GM19468 (cell line): ENCODE data around the gene VRK3.
A peak's percentile ranks its signal among the peaks of the same experiment; 100 is the strongest.

Experiments
- ATAC-seq: cut with Tn5 transposase; IDR thresholded peaks from one replicate; pipeline ENCODE4 v1.9.1; 2021; ENCODE audit warnings: mild to moderate bottlenecking, moderate library complexity, moderate number of reproducible peaks; ENCODE audit not compliant: unreplicated experiment; ENCODE audit errors: extremely low read depth

The VRK3 gene

GRCh38 chr19:50030937-50031336 lies 5.8 kb upstream of the VRK3 start:
- no peak for ATAC-seq

GRCh38 chr19:50030225-50030624 lies 5.1 kb upstream of the VRK3 start:
- no peak for ATAC-seq

- ATAC-seq = no peak
Observed at GRCh38 chr19:50026550-50026906, 1.4 kb upstream of the VRK3 start.

DNA sequence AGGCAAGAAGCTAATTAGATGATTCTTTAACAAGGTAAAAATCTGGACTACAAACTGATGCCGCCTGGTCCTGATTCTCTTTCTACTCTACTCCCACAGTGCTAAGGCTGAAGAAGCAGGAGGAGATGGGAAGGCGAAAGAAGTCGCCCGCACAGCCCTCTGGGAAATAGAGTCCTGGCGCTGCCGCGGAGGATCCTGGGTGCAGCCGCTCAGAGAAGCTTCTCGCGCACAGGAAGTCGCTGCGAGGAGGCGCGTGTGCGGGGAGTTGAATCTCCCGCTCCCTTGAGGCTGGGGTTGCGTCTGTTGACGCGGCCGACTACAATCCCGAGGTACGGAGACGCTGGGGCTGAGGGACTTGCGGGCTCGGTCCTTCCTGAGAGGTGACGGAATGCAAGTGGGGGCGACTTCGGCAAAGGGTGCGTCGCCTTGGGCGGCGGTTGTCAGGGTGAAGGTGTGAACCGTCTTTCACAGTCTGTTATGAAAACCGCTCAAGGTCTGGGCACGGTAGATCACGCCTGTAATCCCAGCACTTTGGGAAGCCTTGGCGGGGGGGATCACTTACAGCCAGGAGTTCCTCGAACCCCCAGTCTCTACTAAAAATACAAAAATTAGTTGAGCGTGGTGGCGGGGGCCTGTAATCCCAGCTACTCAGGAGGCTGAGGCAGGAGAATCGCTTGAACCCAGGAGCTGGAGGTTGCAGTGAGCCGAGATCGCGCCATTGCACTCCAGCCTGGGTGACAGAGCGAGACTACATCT lies 800 bp upstream of the VRK3 start, which contains the start of gene ZNF473:
ZNF473 (plus strand) TSS at position 212 of the 756 bp plus-strand sequence. CDS start 5,078 bp downstream, outside the sequence.
- peak; percentile 38 for ATAC-seq

DNA sequence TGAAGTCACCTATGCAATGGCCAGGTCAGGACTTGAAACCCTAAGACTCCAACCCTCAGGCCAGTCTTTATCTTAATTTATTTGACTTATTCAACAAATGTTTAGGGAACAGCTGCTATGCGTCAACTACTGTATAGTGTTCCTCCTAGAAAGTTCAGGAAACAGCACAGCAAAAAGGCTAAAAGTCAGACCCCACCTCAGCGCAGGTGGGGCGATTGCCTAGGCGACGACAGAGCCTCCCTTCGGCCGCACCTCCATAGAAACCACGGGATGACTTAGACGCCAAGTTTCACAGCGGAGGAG lies 502 bp downstream of the VRK3 start:
- no peak for ATAC-seq

DNA sequence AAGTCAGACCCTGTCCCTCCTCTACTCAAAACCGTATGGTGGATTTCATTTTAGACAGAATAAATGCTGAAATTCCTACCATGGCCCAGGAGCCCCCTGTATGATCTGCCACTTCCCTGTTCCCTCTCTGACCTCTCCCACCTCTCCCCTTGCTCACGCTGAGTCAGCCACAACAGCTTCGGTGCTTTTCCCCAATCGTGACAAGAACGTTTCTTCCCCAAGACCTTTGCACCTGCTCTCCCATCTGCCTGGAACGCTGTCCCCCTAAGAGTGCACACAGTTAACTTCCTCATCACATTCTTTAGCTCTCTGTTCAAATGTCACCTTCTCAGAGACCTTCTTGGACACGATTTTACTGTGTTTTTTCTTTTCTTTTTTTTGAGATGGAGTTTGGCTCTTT lies 2.3 kb downstream of the VRK3 start:
- ATAC-seq = no peak

- no peak for ATAC-seq
Observed at GRCh38 chr19:50020481-50020880, 4.7 kb downstream of the VRK3 start.

DNA sequence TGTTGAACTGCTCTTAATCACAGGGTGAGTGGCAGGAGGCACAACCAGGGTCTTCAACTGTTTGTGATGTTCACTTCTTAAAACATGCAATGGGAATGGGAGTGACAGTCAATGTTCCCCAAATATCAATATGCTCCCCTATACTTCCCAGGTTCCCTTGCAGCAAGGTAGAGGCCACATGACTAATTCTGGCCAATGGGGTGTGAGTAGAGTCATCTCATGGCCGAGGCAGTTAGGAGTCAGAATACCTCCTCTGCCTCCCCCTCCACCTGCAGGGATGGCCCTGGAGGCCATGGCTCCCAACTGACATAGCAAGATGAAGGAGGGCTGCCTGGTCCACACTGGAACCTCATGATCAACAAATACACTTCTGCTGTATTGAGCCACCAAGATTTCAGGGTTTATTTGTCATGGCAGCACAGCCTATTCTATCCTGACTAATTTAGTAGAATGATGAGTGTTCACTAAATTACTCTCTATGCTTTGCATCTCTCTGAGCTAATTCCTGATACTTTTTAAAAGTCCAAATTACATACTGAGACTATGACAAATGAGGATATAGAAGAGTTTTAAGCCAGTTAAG lies 8.9 kb downstream of the VRK3 start:
- ATAC-seq = no peak

- no peak for ATAC-seq
Observed at GRCh38 chr19:50008532-50008931, 16.6 kb downstream of the VRK3 start.

DNA sequence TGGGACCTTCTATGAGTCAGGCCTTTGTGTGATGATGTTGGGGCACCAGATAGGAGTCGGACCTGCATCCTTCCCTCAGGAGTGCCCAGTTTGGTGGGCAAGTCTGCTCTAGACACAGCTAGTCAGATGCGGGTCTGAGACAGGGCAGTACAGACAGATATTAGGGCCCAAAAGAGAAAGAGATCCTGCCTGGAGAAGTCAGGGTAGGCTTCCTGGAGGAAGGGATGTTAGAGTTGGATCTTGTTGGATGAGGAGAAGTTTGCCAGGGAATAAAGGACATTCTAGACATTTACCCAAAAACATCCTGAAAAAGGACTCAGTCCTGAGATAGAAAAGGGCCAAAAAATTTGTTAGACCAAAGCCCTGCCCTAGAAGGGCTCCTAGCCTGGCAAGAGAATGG lies 17.2 kb downstream of the VRK3 start:
- ATAC-seq = no peak

DNA sequence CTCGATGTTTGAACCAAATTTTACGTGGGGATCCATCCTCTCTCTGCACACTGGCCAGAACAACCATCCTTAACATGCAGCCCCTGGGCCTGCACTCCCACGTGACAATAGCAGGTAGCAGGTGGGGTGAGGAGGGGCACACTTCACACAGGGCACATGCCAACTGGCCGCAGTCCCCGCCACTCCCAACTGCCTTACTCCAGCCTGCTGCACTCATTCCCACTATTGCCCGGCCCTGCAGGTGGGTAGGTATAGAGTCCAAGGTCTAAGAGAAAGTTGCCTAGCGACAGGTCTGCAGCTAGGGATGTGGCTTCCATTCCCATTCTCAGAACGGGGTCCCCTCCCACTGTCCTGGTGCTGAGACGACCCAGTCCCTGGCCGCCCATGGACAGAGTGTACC lies 18.0 kb downstream of the VRK3 start:
- ATAC-seq = no peak

DNA sequence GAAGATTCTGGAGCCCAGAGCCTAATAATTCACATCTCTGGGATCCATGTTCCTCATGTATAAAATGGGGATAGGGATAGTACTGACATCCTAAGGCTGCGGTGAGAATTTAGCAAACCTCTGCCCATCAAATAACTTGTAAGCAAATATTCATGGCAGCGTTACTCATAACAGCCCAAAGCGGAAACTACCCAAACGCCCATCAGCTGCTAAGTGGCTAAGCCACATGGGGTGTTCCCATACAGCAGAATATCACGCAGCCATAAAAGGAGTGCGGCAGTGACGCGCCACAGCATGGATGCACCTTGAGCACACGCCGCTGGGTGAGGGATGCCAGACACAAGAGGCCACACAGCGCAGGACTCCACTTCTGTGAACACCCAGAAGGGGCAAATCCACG lies 19.7 kb downstream of the VRK3 start:
- ATAC-seq = no peak

DNA sequence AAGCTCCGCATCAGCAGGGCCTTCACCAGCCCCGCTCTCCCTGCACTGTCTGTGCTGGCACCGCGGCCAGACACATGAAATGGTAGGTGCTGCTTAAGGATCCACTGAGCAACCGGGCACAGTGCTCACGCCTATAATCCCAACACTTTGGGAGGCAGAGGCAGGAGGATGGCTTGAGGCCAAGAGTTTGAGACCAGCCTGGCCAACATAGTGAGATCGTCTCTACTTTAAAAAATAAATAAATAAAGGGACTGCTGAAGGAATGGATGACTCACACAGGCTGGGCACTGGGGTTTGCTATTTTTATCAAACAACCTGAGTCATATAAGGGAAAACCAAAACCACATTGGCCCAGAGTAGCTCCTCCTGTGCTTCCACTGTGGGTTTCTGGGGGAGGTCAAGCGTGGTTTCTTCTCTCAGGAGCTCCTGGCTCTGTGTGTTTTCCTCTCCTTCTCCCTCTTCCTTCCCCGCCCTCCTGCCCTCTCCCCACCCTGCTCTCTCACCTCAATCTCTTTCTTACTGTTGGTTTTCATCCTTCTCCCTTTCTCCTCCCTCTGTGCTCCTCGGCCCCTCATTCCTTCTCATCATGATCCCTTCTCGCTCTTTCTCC lies 21.3 kb downstream of the VRK3 start:
- ATAC-seq = no peak

DNA sequence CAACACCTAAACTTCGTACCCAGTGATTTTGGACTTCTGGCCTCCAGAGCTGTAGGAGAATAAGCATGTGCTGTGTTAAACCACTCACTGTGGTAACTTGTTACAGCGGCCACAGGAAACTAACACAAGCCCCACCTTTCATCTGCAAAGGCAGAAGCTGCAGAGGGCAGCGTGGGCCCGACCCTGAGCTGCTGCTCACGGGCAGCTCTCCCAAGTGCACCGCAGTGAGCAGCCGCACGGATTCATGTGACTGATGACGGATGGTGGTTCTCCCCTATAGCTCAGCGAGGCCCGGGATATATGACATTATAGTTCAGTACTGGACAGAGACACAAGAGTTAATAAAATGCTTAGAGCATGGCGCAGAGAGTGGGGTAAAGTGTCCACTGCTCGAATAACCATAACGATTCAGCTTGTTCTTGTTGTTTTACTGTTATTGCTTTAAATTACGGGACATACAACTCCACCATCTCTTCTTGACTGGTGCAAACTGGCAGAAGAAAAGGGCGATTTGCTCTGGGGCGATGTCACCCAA lies 21.9 kb downstream of the VRK3 start:
- ATAC-seq = no peak

GRCh38 chr19:50002386-50002960 lies 22.7 kb downstream of the VRK3 start:
- ATAC-seq = no peak

- no peak for ATAC-seq
Observed at GRCh38 chr19:50001775-50002174, 23.4 kb downstream of the VRK3 start.

GRCh38 chr19:50000841-50001557 lies 24.2 kb downstream of the VRK3 start:
- no peak for ATAC-seq

- ATAC-seq = no peak
Observed at GRCh38 chr19:50000038-50000840, 24.9 kb downstream of the VRK3 start.

- no peak for ATAC-seq
Observed at GRCh38 chr19:49999371-50000010, 25.7 kb downstream of the VRK3 start.
